Cardiac muscle cell (in vitro differentiated cells and primary cell): ENCODE data around the gene NTRK1. TPM values are rescaled to one million over a fixed set of nuclear protein-coding genes. Genes with fewer than 3 reads are reported as not detected.

Experiments used
- DNase-seq, 2 donors: peaks; one replicate each; pipeline versions ENCODE4 v3.0.0 to v3.0.0-alpha.2; 2010 to 2017; ENCODE audit warnings: low read depth in 1 of 2, low spot score in 1 of 2
- H3K27ac ChIP-seq: fragments of 200-600 bp; sonication (generic); 2 replicates; pipeline ENCODE4 v1.5.1; 2016
- H3K27me3 ChIP-seq: fragments of 200-600 bp; sonication (generic); 2 replicates; pipeline ENCODE4 v1.6.0; 2016; ENCODE audit warnings: control low read depth
- H3K36me3 ChIP-seq: fragments of 200-600 bp; sonication (generic); 2 replicates; pipeline ENCODE4 v1.5.1; 2016; ENCODE audit warnings: control low read depth
- H3K4me1 ChIP-seq: fragments of 200-600 bp; sonication (generic); 2 replicates; pipeline ENCODE4 v1.8.1; 2017; ENCODE audit warnings: low read depth, mild to moderate bottlenecking, mixed run types
- H3K4me3 ChIP-seq: fragments of 200-600 bp; sonication (generic); 2 replicates; pipeline ENCODE4 v1.5.1; 2016; ENCODE audit warnings: mild to moderate bottlenecking
- H3K9me3 ChIP-seq: fragments of 200-600 bp; sonication (generic); 2 replicates; pipeline ENCODE4 v1.5.1; 2017; ENCODE audit warnings: low read depth, mild to moderate bottlenecking, control low read depth
- polyA plus RNA-seq: library from polyadenylated mRNA; unstranded; fragments of >200 nt; fragmentation: Nextera tagmentation; extraction: Ambion mirVana; gene quantifications from 2 replicates; pipeline ENCODE4 v1.2.1, GENCODE V29; 2016
- total RNA-seq: library from RNA; depleted of rRNA; stranded (reverse); fragments of >200 nt; gene quantifications from 2 replicates; pipeline ENCODE4 v1.2.3, GENCODE V29; 2016
- TF ChIP-seq, protein P1 (sequence below): IDR thresholded peaks from 2 replicates; pipeline ENCODE4 v1.5.1; 2012; ENCODE audit warnings: low read depth, mild to moderate bottlenecking, low read length

The NTRK1 gene
- total and polyA plus RNA-seq, 2 experiments from 2014 or later: 2.4 to 3.6 TPM

DNA sequence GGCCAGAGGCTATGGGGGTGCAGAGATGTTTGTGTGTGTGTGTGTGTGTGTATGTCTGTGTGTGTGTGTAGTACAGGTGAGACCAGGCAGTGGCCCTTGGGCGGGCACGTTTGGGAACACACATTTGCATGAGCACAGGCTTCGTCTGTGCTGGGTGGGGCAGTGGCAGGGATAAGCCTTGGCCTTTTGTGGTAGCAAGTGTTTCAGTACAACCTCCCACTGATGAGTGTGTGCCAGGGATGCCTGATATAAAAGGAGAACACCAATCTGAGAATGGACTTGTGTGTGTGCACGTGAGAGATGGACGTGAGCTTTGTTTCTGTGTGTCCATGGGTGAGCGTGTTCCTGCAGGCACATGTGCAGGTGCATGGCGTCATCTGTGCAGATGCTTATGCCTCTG is 3.0 kb downstream of the NTRK1 start:
- TF ChIP-seq, protein P1, sequence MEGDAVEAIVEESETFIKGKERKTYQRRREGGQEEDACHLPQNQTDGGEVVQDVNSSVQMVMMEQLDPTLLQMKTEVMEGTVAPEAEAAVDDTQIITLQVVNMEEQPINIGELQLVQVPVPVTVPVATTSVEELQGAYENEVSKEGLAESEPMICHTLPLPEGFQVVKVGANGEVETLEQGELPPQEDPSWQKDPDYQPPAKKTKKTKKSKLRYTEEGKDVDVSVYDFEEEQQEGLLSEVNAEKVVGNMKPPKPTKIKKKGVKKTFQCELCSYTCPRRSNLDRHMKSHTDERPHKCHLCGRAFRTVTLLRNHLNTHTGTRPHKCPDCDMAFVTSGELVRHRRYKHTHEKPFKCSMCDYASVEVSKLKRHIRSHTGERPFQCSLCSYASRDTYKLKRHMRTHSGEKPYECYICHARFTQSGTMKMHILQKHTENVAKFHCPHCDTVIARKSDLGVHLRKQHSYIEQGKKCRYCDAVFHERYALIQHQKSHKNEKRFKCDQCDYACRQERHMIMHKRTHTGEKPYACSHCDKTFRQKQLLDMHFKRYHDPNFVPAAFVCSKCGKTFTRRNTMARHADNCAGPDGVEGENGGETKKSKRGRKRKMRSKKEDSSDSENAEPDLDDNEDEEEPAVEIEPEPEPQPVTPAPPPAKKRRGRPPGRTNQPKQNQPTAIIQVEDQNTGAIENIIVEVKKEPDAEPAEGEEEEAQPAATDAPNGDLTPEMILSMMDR: no peak
- no peak for DNase-seq
- H3K36me3 ChIP-seq: no peaks in the 10 kb centered on the region
- no peak overlapping the region for H3K4me3 ChIP-seq
- H3K27me3 ChIP-seq: peaks cover 39% of the 10 kb centered on the region
- H3K27ac ChIP-seq: no peak overlapping the region
- no peaks in the 10 kb centered on the region for H3K9me3 ChIP-seq
- peaks cover 19% of the 10 kb centered on the region for H3K4me1 ChIP-seq

DNA sequence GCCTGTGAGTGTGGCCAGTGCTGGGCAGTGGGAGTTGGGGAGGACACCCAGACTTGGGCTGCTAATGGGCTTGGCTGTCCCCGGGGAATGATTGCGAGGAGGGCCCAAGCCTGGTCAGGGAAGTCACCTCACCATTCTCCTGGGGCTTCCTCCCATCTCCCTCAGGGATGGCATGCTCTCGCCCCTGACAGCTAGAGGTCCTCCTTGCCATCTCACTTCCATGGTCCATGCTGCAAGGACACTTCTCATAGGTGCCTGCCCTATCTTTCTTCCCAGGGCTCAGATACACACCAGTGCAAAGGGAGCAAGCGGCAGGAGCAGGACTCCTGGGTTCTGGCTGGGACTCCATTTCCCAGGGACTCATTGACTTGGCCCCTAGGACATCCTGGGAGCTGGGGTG is 4.1 kb downstream of the NTRK1 start:
- H3K9me3 ChIP-seq: no peaks in the 10 kb centered on the region
- no peak overlapping the region for H3K27ac ChIP-seq
- no peaks in the 10 kb centered on the region for H3K36me3 ChIP-seq
- TF ChIP-seq, protein P1: no peak
- no peak for DNase-seq
- peaks cover 18% of the 10 kb centered on the region for H3K4me1 ChIP-seq
- peaks cover 28% of the 10 kb centered on the region for H3K27me3 ChIP-seq
- no peak overlapping the region for H3K4me3 ChIP-seq

DNA sequence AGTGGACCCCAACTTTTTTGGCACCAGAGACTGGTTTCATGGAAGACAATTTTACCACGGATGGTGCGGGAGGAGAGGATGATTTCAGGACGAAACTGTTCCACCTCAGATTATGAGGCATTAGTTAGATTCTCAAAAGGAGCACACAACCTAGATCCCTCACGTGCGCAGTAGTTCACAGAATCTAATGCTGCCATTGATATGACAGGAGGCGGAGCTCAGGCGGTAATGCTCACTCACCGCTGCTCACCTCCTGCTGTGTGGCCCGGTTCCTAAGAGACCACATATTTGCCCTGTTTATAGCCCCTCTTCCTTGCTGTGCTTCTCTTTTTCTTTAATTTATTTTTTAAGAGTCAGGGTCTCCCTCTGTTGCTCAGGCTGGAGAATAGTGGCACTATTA is 4.6 kb downstream of the NTRK1 start:
- no peak for DNase-seq
- Histone ChIP-seq H3K4me3 (no peak overlapping the region), H3K27ac (no peak overlapping the region), H3K36me3 (no peaks in the 10 kb centered on the region), H3K4me1 (peaks cover 18% of the 10 kb centered on the region), H3K9me3 (no peaks in the 10 kb centered on the region), H3K27me3 (peaks cover 24% of the 10 kb centered on the region)
- TF ChIP-seq, protein P1: no peak

DNA sequence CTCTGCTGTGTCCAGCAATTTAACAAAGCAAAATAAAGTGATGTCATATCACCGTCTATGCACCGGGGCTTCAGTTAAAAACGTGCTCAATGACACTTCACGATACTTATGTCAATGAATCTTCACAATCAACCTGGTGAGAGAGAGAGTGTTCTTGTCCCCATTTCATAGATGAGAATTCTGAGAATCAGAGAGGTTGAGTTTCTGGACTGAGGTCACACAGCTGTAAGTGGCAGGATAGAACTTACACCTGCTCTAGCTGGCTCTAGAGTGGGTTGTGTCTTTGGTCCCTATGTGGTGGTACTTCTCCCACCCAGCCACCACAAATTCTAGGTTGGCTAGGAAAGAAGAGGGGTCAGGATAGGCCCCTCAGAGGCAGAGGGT is 5.2 kb downstream of the NTRK1 start:
- H3K4me1 ChIP-seq: peaks cover 18% of the 10 kb centered on the region
- H3K9me3 ChIP-seq: no peaks in the 10 kb centered on the region
- H3K27ac ChIP-seq: no peak overlapping the region
- H3K27me3 ChIP-seq: peaks cover 18% of the 10 kb centered on the region
- TF ChIP-seq, protein P1: no peak
- no peak overlapping the region for H3K4me3 ChIP-seq
- no peaks in the 10 kb centered on the region for H3K36me3 ChIP-seq
- no peak for DNase-seq

DNA sequence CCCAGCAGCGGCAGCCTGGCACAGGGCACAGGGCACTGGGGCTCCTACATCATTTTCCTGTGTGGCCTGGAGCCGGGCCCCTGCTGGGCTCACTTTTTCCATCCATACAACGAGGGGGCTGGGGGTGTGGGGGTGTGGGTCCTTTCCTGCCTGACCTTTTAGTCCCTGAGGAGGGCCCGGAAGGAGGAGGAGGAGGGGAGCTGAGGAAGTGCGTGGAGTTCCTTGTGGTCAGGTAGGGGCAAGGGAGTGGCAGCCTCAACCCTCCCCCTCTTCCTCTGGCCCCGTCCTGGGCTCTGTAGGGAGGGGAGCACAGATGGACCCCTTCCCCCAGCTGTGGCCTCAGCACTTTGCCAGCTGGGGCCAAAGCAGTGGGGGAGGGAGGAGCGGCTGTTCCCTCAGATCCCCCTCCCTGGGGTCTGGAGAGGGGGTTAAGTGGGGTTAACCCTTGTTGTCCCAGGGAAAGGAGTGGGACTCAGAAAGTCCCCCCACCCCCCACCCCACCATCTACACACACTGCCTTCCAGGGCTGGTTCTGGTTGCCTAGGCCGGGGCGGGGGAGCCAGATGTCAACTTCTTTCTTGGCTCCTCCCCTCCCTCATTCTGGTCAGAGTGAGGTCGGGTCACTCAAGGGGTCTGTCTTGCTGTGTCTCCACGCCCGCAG is 5.7 kb downstream of the NTRK1 start:
- Histone ChIP-seq H3K27ac (no peak overlapping the region), H3K4me3 (no peak overlapping the region), H3K36me3 (no peaks in the 10 kb centered on the region), H3K9me3 (no peaks in the 10 kb centered on the region), H3K27me3 (peaks cover 13% of the 10 kb centered on the region), H3K4me1 (peaks cover 18% of the 10 kb centered on the region)
- DNase-seq: peak in 1 of 2 donors; percentile 25
- TF ChIP-seq, protein P1: no peak

DNA sequence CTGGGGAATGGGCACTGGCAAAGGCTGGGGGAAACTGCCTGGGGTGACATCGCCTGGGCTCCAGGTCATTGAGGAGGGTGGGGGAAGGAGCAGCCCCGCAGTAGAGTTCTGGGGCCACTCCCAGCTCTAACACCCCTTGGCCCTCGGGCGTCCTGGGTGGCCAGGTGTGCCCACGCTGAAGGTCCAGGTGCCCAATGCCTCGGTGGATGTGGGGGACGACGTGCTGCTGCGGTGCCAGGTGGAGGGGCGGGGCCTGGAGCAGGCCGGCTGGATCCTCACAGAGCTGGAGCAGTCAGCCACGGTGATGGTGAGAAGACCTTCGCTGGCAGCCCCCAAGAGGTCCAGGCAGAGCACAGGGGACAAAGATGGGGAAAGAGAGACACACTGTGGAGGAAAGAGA is 7.7 kb downstream of the NTRK1 start:
- H3K27me3 ChIP-seq: no peaks in the 10 kb centered on the region
- H3K4me3 ChIP-seq: no peak overlapping the region
- no peaks in the 10 kb centered on the region for H3K36me3 ChIP-seq
- H3K27ac ChIP-seq: no peak overlapping the region
- TF ChIP-seq, protein P1: no peak
- DNase-seq: no peak
- H3K4me1 ChIP-seq: peaks cover 11% of the 10 kb centered on the region
- no peaks in the 10 kb centered on the region for H3K9me3 ChIP-seq
